NCI-H460 (cell line): Measurements from ENCODE around the gene PARVB. TPM values are rescaled to one million over a fixed set of nuclear protein-coding genes. Genes with fewer than 3 reads are reported as not detected.

Experiments used
- DNase-seq: peaks from one replicate; pipeline ENCODE4 v3.0.0-alpha.2; 2016; ENCODE audit warnings: low read depth; ENCODE audit errors: extremely low read depth
- total RNA-seq: library from RNA; depleted of rRNA; stranded (reverse); fragments of >200 nt; shearing (Covaris generic); gene quantifications from 2 replicates; pipeline ENCODE4 v1.2.3, GENCODE V29; 2014

PARVB gene
- total RNA-seq, 1 experiment from 2014 or later = 32.2 TPM

DNA sequence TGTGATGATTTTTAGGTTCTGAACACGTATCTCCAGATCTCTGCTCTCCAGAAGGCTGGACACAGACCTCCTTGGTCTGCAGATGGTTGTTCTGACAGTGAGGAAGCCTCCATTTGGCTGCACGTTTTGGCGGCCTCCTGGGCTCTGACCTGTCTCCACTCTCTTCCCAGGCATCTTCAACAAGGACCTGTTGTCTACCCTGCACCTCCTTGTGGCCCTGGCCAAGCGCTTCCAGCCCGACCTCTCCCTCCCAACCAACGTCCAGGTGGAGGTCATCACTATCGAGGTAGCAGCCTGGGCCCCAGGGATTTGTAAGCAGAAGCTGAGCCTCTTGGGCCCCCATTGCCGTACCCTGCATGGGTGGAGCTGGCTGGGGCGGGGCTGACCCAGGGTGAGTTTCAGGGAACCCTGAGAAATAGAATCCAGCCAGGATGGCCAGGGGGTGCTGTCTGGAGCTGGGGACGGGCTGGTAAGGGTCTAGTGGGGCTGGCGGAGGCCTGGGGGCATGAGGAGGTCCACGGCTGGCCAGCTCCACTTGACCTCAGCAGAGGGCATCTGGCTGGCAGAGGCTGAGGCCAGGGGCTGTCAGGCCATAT is 166.4 kb downstream of the PARVB start:
- no peak for DNase-seq

DNA sequence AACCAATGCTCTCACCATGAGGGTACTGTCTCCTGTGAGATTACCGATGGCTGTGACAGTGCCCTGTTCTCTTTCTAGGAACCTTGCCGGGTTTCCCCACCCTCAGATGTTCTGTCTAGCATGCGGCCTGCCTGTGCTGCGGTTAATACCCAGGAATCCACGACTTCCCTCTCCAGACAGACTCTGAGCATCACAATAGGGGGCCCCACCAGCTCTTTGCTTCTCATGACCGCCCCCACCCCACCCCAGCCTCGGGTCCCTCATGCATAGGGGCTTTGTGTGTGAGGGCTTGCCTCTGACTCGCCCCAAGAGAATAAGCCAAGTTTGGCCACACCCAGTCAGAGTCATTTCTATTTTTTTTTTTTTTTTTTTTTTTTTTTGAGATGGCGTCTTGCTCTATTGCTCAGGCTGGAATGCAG is 166.9 kb downstream of the PARVB start:
- no peak for DNase-seq

DNA sequence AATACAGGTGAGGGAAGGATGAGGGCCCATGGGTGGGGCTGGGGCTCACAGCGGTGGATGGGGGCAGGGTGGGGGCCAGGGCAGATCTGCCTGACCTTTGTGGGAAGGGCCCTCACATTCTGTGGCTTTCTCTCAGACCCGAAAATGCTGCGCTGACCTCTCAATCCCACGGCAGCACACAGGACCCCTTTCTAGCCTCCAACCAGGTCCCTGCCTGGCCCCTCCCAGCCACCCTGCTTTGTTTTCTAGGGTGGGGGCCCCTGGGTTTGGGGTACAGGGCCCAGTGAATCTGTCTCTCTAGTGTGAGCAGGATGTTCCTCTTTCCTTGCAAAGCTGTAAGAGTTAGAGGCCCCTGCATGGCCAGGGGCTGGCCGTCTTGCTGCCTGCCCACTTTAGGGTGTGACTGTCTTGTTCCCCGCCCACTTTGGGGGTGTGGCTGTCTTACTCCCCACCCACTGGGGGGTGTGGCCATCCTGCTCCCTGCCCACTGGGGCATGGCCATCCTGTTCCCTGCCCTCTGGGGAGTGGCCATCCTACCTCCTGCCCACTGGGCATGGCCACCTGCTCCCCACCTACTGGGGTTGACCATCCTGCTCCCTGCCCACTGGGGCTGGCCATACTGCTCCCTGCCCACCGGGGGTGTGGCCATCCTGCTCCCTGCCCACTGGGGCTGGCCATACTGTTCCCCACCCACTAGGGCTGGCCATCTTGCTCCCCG is 168.2 kb downstream of the PARVB start:
- DNase-seq = no peak

DNA sequence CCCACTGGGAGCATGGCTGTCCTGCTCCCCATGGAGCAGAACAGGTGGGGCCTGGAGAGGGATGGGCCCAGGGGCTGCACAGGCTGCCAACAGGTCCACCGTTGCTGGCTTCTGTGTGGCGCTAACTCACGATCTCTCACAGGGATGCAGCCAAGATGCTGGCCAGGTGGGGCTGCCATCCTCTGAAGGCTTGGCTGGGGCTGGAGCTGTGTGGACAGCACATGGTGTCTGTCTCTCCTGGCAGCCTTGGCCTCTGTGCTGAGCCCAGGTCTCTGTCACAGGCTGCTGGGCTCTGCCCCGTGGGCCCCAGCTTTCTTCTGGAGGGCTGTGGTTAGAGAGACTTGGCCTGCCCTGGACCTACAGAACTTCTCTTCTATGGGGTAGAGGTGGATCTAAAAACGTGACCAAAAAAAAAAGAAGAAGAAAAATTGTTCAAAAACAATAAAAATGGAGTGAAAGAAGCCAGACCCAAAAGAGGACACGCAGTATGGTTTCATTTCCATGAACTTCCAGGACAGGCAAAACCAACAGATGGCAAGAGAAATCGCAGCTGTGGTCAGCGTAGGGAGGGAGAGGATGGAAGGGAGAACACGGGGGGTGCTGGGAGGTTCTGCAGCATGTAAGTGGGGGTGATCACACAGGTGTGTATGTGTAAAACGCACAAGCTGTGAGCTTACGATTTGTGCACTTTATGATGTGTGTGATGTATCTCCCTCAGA is 168.9 kb downstream of the PARVB start:
- DNase-seq = no peak

DNA sequence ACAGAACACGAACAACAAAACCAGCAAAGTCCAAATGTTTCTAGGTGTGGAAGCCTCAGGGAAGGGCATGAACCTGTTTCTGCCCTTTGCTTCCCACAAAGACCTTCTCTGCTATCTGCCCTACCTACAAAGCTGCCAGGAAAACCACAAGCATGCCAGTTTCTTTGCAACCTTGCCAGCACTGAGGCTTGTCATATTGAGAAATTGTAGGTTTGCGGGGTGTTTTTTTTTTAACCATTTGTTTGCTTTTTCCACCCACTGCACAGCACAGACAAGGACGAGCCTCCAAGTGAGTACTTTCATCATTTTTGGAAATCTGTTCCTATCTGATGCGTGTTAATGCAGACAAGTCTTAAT is 169.4 kb downstream of the PARVB start:
- DNase-seq = no peak

DNA sequence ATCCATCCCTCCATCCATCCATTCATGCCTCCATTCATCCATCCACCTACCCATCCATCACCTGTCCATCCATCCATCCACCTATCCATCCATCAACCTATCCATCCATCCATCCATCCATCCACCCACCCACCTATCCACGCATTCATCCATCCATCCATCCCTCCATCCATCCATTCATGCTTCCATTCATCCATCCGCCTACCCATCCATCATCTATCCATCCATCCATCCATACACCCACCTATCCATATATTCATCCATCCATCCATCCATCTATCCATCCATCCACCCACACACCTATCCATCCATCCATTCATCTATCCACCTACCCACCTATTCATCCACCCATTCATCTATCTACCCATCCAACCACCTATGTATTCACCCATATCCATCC is 170.5 kb downstream of the PARVB start:
- no peak for DNase-seq

DNA sequence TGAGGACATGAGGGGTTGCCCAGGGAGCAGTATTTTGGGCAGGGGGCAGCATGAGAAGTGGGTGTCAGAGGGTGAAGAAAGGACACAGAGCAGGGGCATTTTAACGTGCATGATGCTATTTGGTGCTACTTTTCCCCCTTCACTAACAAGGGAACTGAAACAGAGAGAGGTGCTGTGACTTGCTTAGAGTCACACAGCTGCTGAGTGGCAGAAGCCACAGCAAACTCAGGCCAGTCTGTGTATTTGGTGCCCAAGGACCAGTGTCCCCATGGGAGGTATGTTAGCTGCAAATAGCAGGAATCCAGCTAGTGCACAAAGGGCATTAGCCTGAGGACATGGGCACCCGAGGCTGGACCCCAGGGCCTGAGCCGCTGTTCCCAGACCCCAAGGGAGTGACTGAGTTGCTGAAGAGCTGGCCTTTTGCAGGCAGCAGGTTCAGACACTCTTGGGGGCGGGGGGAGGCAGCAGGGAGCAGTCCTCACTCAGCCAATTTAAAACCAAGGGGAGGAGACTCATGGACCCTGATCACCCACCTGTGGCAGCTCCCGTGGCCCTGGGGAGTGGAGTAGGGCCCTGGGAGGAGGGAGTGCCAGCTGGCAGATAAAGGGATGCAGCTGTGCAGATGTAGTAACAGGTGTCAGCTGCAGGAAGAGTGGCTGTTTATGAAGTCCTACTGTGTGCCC is 171.2 kb downstream of the PARVB start:
- DNase-seq = no peak

DNA sequence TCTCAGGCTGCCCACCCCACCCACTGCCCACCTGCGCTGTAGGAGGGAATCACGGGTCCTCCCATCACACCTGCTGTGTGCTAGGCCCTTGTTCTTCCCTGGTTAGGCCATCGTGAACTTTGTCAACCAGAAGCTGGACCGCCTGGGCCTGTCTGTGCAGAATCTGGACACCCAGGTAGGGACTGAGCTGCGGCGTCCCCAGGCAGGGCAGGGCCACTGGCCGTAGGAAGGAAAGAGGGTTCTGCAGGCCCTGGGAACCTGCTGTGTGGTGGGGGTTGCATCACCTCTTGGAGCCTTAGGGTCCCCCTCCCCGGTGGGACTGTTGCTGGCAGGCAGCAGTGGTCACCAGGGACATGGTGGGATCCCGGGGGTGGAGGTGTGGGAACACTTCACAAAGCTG is 172.1 kb downstream of the PARVB start:
- no peak for DNase-seq

DNA sequence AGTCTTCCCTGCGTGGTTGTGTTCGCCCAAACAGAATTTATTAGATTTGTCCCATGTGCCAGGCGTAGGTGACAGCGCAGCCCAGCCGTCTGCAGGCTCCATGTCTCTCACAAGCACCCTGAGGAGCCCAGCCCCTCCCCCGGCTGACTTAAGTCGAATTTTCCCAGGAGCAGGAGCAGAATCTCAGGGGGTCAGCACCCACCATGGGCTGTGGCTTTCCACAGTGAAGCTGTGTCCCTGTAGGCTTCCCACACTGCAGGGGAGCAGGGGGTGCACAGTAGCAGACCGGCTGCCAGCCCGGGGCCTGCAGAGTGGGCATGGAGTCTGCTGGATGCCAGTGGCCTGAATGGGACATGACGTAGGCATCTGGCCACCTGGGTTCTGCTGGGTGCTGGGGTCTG is 172.6 kb downstream of the PARVB start:
- no peak for DNase-seq

DNA sequence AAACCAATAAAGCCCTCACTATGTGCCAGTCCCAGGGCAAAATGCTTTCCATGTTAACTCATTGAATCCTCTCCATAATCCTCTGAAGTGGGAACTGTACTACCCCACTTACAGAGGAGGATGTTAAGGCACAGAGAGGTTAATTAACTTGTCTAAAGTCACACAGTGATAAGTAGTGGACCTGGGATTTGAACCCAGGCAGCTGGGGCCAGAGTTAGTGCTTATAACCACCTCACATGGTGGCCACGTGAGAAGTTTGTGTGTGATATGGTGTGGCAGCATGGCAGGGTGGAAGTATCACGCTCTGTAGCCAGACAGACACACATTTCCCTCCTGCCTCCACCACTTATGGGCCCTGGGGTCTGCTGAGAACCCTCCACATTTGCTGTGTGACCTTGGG is 173.2 kb downstream of the PARVB start:
- no peak for DNase-seq

DNA sequence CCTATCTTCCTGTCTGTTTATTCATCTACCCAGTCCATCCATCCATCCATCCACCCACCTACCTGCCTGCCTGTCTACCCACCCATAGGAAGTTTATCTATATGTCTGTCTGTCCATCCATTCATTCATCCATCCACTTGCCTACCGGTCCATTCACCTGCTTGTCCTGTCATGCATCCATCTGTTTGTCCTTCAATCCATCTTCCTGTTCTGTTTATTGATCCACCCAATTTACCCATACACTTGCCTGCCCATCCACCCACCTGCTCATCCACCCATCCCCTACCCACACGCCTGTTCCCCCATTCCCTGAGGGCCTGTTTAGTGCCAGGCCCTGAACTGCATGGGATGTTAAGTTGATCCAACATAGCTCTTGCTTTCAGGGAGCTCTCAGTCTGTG is 175.1 kb downstream of the PARVB start:
- DNase-seq = no peak

DNA sequence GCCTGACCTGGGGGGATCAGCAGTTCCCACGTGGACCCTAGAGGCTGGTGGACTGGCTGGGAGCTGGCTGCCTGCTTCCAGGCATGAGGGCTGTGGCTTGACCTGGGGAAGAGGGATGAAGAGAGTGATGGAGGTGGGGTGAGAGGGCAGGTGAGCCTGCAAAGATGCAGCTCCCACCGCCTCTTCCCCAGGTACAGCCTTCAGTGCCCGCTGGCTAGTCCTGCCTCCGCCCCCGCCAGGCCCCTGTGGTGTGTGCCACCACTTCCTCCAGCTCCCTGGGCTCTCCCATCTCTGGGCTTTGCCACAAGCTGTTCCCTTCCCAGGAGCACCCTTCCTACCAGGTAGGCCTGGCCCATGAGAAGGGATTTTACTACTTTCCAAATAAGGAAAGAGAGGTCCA is 175.8 kb downstream of the PARVB start:
- no peak for DNase-seq

DNA sequence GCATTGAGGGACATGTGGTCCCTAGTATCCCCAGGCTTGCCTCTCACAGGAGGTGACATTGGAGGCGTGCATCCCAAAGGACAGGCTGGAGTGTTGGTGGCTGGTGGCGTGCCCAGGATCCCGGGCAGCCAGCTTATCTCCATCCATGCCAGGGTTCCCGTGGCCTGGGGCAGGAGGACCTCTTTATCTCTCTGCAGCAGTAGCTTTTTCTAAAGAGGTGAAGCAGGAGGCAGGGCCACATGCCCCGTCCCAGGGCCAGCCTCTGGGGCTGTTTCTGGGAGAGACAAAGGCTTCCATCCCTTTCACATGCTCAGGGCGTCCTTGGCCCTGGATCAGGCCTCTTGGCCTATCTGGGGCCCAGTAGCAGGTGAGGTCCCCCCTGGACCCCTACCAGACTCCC is 176.3 kb downstream of the PARVB start:
- no peak for DNase-seq

DNA sequence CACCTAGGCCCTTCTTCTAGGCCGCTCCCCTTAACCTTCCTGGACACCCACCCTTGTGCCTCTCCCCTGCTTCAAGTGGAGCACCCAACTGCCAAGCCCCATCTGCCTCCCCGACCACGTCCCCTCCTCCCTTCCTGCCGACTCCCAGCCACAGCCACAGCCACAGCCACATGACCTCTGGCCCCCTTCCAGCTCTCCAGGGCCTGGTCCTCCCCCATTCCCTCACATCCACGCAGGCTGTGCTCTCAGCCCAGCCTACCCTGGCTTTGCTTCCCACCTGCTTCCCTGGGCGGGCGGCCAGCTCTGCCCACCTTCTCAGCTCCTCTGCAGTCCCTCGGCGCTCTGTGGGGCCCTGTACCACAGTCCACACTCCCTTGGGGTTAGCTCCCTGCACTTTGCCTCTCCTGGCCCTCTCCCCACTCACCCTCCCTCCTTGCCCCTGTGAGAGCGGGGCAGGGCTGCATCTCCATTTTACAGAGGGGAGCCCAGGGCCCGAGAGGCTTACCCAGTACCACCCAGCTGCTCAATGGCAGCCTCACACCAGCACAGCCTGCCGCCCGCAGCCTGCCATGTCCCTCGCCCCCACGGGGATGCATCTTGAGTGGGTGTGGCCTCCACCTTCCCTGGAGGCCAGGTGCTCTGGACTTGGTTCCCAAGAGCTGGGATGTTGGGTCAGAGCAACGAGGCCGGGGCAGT is 176.9 kb downstream of the PARVB start:
- DNase-seq = no peak

DNA sequence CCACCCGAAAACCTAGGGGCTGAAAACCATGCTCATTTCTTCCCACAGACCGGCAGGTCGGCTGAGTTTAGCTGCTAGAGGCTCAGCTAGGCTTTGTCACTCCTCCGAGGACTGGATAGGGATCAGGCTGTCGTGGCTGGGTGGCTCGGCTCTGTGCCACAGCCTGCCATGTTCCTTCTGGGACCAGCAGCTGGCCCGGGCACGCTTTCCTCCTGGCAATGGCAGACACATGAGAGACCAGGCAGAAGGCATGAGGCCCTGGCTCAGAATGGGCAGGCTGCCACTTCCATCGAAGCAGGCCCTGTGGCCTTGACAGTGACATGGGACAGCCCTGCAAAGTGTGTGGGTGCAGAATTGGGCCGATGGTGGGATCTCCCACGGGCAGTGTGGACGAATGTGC is 177.6 kb downstream of the PARVB start:
- no peak for DNase-seq

DNA sequence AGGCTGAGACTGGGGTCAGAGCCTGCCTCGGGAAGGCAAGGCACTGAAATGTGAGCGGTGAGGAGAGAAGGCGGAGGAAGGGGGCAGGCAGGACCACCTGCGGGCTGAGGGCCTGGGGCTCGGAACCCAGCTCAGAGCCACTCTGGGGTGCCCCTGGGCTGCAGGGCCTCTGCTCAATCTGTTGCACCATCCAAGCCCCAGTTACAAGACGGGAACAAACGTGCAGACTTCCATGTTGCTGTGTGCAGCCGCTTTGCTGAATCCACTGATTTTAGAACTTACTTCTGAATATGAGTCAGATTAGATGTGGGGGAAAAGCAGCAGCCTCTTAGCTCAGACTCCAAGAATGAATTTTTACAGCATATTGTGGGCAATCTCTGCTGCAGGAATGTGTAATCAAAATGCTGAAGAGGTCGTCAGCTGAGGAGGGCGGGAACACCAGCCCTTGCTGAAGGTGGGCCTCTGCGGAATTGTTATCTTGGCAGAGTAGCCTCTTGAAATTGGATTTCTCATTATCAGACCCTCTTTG is 178.2 kb downstream of the PARVB start:
- no peak for DNase-seq

DNA sequence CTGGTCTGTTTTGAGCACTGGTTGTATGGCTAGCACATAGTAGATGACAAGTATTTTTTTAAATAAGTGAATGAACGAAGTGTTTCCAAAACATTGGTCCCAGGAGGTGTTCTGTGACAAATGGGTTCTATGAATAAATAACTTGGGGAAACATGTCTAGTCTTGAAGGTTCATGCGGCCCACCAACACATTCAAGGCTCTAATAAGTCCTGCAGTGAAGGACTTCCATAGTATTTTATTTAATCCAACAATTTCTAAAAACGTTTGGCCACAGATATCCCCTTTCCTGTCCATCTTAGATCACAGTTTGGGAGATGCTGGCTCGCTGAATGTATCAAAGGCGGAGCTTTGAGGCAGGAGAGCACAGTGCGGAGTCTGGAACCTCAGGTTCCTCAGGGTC is 179.1 kb downstream of the PARVB start:
- DNase-seq = no peak

DNA sequence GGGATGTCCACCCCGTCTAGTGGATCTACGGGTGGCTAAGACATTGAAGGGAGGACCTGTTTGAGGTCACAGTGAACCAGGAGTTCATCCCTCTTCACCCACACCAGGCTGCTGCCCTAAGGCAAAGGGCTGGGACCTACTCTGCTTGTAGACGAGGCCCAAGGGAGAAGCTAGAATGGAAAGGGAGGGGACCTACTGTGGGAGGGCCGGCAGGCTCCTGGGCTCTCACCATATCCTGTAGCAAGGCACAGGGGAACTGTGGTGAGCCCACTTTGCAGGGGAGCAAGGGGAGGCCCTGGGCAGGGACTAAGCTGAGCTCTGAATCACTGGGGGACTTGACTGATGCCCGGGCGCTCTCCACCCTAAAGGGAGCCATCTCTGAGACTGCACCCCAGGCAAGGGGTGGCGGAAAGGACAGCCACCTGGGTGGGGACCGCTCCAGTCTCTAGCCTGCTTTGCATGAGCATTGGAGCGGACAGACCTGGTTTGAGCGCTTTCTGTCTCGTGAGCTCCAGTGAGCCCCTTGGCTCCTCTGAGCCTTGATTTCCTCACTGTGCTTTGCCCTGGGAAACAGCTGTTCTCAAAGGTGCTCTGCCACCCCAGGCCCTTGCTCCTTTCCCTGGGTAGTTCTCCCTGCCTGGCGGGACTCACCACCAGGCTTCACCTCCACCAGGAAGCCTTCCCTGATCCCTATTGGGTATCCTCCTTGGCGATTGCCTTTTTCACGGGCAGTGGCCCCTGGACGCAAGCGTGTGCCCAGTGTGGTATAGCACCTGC is 180.8 kb downstream of the PARVB start:
- no peak for DNase-seq

DNA sequence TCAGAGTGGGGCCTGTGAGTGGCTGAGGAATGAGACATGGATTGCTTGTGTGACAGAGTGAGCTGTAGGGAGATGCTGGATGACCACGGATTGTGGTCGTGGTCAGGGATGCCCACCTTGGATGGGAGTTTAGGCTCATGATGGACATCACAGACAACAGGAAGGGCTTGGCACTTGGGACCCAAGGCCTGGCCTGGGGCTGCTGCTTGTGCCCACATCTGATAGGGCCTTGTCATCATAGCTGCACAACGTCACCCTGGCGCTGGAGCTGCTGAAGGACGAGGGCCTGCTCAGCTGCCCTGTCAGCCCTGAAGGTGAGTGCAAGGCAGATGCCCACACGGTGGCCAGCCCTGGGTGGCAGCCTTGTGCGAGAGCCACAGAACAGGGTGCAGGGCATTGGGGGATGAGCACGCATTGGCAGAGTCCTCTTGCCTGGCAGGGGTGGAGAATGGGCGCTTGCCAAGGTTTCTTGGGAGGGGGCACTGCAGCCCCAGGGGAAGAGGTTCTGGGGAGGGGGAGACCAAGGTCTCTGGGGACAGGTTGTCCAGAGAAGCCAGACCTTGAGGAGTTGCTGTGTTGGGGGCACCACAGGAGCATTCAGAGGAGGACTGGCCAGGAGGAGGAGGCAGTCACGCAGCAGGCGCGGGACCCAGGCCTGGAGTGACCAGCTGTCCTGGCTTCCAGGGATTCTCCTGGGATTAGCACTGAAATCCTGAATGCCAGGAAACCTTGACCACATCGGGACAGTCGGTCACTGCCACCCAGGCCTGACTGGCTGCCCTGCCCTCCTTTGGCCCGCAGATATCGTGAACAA is 181.6 kb downstream of the PARVB start:
- no peak for DNase-seq
